ENCODE data around the gene MTG2.

MTG2 gene

GRCh38 chr20:62162765-62163484, 19.9 kb upstream of the MTG2 start:
- no peak for DNase-seq

- no peak for DNase-seq
Observed at GRCh38 chr20:62163485-62163865, 19.4 kb upstream of the MTG2 start.

- no peak for DNase-seq
Observed at GRCh38 chr20:62163986-62164762, 18.7 kb upstream of the MTG2 start.

GRCh38 chr20:62164879-62165761, 17.7 kb upstream of the MTG2 start:
- DNase-seq, result no peak

GRCh38 chr20:62165762-62166399, 16.9 kb upstream of the MTG2 start:
- DNase-seq, result no peak

GRCh38 chr20:62167474-62167873, 15.4 kb upstream of the MTG2 start:
- DNase-seq, result no peak

GRCh38 chr20:62168061-62168460, 14.8 kb upstream of the MTG2 start:
- DNase-seq, result no peak

GRCh38 chr20:62168890-62169435, 13.9 kb upstream of the MTG2 start:
- DNase-seq, result no peak

- no peak for DNase-seq
Observed at GRCh38 chr20:62170536-62170935, 12.3 kb upstream of the MTG2 start.

GRCh38 chr20:62171245-62171644, 11.6 kb upstream of the MTG2 start:
- no peak for DNase-seq

GRCh38 chr20:62172666-62173065, 10.2 kb upstream of the MTG2 start:
- no peak for DNase-seq

GRCh38 chr20:62174021-62174804, 8.6 kb upstream of the MTG2 start:
- no peak for DNase-seq

GRCh38 chr20:62174870-62175624, 7.8 kb upstream of the MTG2 start:
- DNase-seq, result no peak

- no peak for DNase-seq
Observed at GRCh38 chr20:62175711-62176110, 7.1 kb upstream of the MTG2 start.

- DNase-seq, result no peak
Observed at GRCh38 chr20:62176866-62177265, 6.0 kb upstream of the MTG2 start.

GRCh38 chr20:62177307-62177706, 5.5 kb upstream of the MTG2 start:
- DNase-seq, result no peak

- DNase-seq, result no peak
Observed at GRCh38 chr20:62178316-62179161, 4.3 kb upstream of the MTG2 start.

GRCh38 chr20:62179162-62179504, 3.7 kb upstream of the MTG2 start:
- DNase-seq, result no peak

- no peak for DNase-seq
Observed at GRCh38 chr20:62181808-62182207, 1.0 kb upstream of the MTG2 start.

All from nucleus accumbens (tissue), 56 donors.